COLO668 (cell line): ENCODE data around the gene PLEKHN1.
A peak's percentile ranks its signal among the peaks of the same experiment; 100 is the strongest.
"Not testable (repeated sequence)": the region's sequence is repeated elsewhere in the genome, so short reads cannot be mapped to it uniquely, and the experiment has no call there.

Experiments
- DNase-seq: peaks from one replicate; lab custom pipeline; 2025; ENCODE audit not compliant: unreplicated experiment; lab: John Stamatoyannopoulos, UW

PLEKHN1 gene

GRCh38 chr1:1005774-1006304, 39.6 kb downstream of the PLEKHN1 start:
- DNase-seq = no peak

GRCh38 chr1:1006305-1007159, 40.2 kb downstream of the PLEKHN1 start:
- peak; percentile 93 for DNase-seq

DNA sequence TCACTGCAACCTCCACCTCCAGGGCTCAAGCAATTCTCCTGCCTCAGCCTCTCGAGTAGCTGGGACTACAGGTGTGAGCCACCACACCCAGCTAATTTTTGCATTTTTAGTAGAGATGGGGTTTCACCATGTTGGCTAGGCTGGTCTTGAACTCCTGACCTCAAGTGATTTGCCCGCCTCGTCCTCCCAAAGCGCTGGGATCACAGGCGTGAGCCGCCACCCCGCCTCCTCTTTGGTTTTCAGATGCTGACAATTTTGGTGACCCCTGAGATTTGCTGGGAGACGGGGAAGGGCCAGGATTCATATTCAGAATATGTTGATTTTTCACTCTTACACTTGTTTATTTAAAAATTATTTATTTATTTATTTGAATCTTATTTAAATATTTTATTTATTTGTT, 43.8 kb downstream of the PLEKHN1 start:
- DNase-seq = not testable (repeated sequence)

GRCh38 chr1:1011396-1011949, 45.2 kb downstream of the PLEKHN1 start:
- DNase-seq = no peak

DNA sequence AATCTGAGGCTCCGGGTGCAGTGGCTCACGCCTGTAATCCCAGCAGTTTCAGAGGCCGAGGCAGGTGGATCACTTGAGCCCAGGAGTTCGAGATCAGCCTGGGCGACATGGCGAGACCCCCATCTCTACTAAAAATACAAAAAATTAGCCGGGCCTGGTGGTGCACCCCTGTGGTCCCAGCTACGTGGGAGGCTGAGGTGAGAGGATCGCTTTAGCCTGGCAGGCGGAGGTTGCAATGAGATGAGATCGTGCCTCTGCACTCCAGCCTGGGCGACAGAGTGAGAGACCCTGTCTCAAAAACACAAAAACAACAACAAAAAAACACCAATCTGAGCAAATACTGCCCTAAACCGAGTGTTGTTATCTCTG, 46.4 kb downstream of the PLEKHN1 start:
- DNase-seq = not testable (repeated sequence)

DNA sequence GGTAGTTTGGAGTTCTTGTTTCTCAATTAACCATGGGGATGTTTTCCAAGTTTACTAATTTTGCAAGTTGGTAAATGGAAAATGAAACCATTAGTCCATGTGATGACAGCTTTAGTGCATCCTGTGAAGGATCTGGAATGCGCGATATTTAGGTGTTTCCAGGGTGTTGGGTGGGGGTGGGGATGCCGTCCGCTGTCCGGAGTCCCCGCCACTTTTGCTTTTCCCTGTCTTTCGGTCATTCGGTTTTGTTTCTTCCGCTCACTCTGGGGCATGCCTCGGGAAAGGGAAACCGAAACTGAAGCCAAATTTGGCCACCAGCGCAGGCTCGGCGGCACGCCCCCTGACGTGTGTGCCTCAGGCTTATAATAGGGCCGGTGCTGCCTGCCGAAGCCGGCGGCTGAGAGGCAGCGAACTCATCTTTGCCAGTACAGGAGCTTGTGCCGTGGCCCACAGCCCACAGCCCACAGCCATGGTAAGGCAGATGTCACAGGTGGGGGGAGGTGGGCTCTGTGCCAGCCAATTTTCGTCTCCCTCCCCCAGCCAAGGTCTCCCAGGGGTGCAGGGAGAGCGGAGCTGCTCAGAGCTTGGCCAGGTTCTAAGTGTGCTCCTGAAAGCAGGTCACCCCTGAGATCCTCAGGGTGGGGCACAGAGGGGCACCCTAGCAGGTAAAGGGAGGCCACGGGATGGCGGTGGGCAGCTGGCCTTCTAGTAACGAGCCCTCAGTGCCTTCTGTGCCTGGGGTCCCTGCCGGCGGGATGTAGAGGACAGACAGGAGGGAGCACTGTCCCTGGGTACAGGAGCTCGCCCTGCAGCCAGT, 47.0 kb downstream of the PLEKHN1 start, which contains the start of gene ISG15:
ISG15 (plus strand) TSS at position 393 of the 817 bp plus-strand sequence; CDS start at position 470, 77 bp downstream.
- peak; percentile 96 for DNase-seq

- DNase-seq = no peak
Observed at GRCh38 chr1:1013922-1014648, 47.8 kb downstream of the PLEKHN1 start.

DNA sequence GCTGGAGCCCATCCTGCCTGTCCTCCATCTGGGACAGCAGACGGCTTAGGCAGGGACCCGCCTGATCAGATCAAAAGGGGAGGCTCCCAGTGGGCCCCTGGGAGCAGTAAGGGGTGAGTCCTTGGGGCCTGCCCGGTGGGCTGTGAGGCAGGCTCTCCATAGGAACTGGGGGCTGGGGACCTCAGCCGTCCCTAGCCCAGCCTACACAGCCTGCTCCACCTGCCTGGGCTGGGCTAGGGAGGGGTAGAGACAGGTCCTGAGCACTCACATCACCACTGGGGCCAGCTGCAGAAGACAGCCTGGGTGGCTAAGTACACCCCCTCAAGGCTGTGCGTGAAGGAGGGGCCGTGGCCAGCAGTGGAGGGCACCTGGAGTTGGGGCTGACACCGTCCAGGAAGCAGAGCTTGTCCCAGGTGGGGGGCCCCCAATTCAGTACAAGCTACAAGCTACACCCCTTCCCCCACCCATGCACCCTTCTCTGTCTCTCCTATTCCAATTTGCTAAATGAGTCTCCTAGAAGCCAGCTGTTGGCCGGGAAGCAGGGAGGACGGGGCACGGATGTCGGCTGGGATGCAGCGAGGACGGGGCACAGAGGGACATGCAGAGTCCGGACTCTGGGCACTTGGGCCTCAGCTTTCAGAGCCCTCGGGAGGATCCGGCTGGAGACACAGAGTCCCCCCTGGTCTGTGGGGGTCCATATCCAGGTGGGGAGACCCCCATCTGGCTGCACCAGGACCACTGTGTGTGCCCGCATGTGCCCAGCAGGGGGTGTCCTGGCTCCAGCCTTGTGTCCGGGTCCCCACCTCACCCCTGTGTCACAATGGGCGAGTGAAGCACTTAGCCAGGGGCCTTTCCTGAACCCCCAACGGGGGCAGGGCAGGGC, 48.8 kb downstream of the PLEKHN1 start:
- DNase-seq = peak; percentile 39

DNA sequence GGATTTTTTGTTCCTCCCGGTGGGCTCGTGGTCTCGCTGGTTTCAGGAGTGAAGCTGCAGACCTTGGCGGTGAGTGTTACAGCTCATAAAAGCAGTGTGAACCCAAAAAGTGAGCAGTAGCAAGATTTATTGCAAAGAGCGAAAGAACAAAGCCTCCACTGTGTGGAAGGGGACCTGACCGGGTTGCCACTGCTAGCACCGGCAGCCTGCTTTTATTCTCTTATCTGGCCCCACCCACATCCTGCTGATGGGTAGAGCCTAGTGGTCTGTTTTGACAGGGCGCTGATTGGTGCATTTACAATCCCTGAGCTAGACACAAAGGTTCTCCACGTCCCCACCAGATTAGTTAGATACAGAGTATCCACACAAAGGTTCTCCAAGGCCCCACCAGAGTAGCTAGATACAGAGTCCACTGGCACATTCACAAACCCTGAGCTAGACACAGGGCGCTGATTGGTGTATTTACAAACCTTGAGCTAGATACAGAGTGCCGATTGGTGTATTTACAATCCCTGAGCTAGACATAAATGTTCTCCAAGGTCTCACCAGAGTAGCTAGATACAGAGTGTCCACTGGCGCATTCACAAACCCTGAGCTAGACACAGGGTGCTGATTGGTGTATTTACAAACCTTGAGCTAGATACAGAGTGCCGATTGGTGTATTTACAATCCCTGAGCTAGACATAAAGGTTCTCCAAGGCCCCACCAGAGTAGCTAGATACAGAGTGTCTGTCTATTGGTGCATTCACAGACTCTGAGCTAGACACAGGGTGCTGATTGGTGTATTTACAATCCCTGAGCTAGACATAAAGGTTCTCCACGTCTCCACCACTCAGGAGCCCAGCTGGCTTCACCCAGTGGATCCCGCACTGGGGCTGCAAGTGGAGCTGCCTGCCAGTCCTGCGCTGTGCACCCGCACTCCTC, 51.4 kb downstream of the PLEKHN1 start:
- not testable (repeated sequence) for DNase-seq

GRCh38 chr1:1018321-1018685, 52.0 kb downstream of the PLEKHN1 start:
- not testable (repeated sequence) for DNase-seq

- DNase-seq = peak; percentile 92
Observed at GRCh38 chr1:1019122-1019999, 53.1 kb downstream of the PLEKHN1 start.

GRCh38 chr1:1020000-1020404, 53.7 kb downstream of the PLEKHN1 start, which contains the start of gene AGRN:
AGRN (plus strand) TSS chr1:1020120; CDS start chr1:1020173, 53 bp downstream.
- DNase-seq = peak; percentile 65

DNA sequence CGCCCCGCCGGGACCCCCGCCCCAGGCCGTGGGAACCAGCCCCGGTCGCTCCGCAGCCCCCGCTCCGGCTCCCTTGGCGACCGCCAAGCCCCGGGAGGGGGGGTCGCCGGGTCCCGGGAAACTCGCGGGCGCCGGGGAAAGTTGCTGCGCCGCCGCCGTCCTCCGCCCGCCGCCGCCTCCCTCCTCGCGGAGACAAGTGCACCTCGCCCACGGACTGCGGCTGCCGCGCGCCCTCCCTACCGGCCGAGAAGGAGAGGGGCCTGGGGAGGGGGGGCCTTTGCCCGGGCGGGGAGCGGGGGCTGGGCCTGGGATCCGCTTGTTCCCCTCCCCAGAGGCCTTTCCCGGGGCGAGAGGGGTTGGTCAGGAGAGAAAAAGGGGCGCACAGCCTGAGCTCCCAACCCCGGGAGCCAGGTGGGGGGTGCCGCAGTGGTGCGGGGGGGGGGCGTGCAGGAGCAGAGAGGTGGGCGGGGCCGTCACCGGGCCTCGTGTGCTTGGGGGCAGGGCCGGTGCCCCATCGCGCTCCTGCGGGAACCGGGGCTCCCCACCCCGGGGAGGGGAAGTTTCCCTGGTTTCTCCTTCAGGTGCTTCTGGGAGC, 54.2 kb downstream of the PLEKHN1 start:
- DNase-seq = no peak

- DNase-seq = peak; percentile 83
Observed at GRCh38 chr1:1021010-1021919, 55.0 kb downstream of the PLEKHN1 start.

DNA sequence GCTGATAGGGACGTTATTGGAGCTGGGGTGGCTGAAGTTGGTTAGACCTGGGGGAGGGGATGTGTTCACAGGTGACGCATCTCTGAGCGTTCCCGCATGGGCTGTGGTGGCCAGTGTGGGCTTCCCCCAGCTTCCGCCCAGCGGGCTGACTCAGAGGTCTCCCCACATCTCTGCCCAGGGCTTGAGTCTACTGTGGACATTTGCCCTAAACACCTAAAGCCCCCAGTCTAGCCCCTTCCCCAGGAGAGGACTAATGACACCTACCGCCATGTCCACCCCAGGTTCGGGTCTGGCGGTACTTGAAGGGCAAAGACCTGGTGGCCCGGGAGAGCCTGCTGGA, 55.6 kb downstream of the PLEKHN1 start:
- DNase-seq = no peak

- no peak for DNase-seq
Observed at GRCh38 chr1:1022302-1023009, 56.2 kb downstream of the PLEKHN1 start.
